Activated CD4-positive, alpha-beta T cell treated with anti-CD3 and anti-CD28 coated beads, Interleukin-2, amount 50 U/mL, for 24 hours (primary cell): Measurements from ENCODE around the gene CCNYL1.

ENCODE experiments used
- DNase-seq, 2 donors: peaks; one replicate each; pipeline ENCODE4 v3.0.0-alpha.2; 2020; ENCODE audit warnings: low read depth in 1 of 2, low spot score in 1 of 2

CCNYL1 gene

GRCh38 chr2:207790898-207791297, 79.5 kb downstream of the CCNYL1 start:
- no peak for DNase-seq

GRCh38 chr2:207791579-207792243, 80.3 kb downstream of the CCNYL1 start:
- DNase-seq: no peak

- DNase-seq: no peak
Observed at GRCh38 chr2:207792244-207792785, 80.9 kb downstream of the CCNYL1 start.

GRCh38 chr2:207796585-207797350, 85.3 kb downstream of the CCNYL1 start:
- DNase-seq: no peak

GRCh38 chr2:207801259-207801658, 89.8 kb downstream of the CCNYL1 start:
- DNase-seq: no peak

- DNase-seq: no peak
Observed at GRCh38 chr2:207802650-207803049, 91.2 kb downstream of the CCNYL1 start.
